GM21723 (cell line): ENCODE data around the gene IFITM2.
A peak's percentile ranks its signal among the peaks of the same experiment; 100 is the strongest.
"Not testable (repeated sequence)": the region's sequence is repeated elsewhere in the genome, so short reads cannot be mapped to it uniquely, and the experiment has no call there.

Experiments
- ATAC-seq: cut with Tn5 transposase; IDR thresholded peaks from one replicate; pipeline ENCODE4 v1.9.1; 2021; ENCODE audit warnings: mild to moderate bottlenecking, moderate library complexity; ENCODE audit not compliant: unreplicated experiment

IFITM2 gene

GRCh38 chr11:306645-307371 is 808 bp upstream of the IFITM2 start:
- no peak for ATAC-seq

- not testable (repeated sequence) for ATAC-seq
Measured at GRCh38 chr11:308740-309665, 1.4 kb downstream of the IFITM2 start.

GRCh38 chr11:309979-310572 is 2.5 kb downstream of the IFITM2 start:
- ATAC-seq: not testable (repeated sequence)

- not testable (repeated sequence) for ATAC-seq
Measured at GRCh38 chr11:311013-311748, 3.6 kb downstream of the IFITM2 start.

- ATAC-seq: no peak
Measured at GRCh38 chr11:312092-312816, 4.6 kb downstream of the IFITM2 start.

GRCh38 chr11:313304-313786 is 5.7 kb downstream of the IFITM2 start:
- no peak for ATAC-seq

GRCh38 chr11:313787-314553 is 6.4 kb downstream of the IFITM2 start, which contains the start of gene IFITM1:
Gene IFITM1 (plus strand): TSS chr11:314040. CDS start chr11:314171, 131 bp downstream.
- ATAC-seq: peak; percentile 43

- ATAC-seq: not testable (repeated sequence)
Measured at GRCh38 chr11:314554-314875, 6.9 kb downstream of the IFITM2 start.

- ATAC-seq: no peak
Measured at GRCh38 chr11:315051-315481, 7.5 kb downstream of the IFITM2 start.

GRCh38 chr11:315516-315994 is 7.9 kb downstream of the IFITM2 start:
- no peak for ATAC-seq

GRCh38 chr11:316031-316701 is 8.6 kb downstream of the IFITM2 start:
- no peak for ATAC-seq

GRCh38 chr11:316891-317301 is 9.3 kb downstream of the IFITM2 start:
- ATAC-seq: no peak

- not testable (repeated sequence) for ATAC-seq
Measured at GRCh38 chr11:317668-318404, 10.2 kb downstream of the IFITM2 start.

GRCh38 chr11:318405-319120 is 10.9 kb downstream of the IFITM2 start:
- peak; percentile 44 for ATAC-seq

GRCh38 chr11:319121-319887 is 11.7 kb downstream of the IFITM2 start:
- ATAC-seq: peak; percentile 13

GRCh38 chr11:319888-320273 is 12.3 kb downstream of the IFITM2 start:
- ATAC-seq: not testable (repeated sequence)
